H1 (cell line): ENCODE results near the gene DMXL1. TPM values are rescaled to one million over a fixed set of nuclear protein-coding genes. Genes with fewer than 3 reads are reported as not detected.

Experiments used
- CTCF ChIA-PET: fragments of 300-600 bp; sonication (Branson Sonifier 250); formaldehyde crosslinking; loops from one replicate; lab custom pipeline; 2021; ENCODE audit not compliant: partially characterized antibody; lab: Charles Lee
- POLR2A ChIA-PET: fragments of 300-600 bp; sonication (Branson Sonifier 250); formaldehyde crosslinking; loops from one replicate; lab custom pipeline; 2021; ENCODE audit warnings: inconsistent platforms; ENCODE audit not compliant: partially characterized antibody; lab: Charles Lee
- DNase-seq, 2 experiments: peaks; one replicate each; pipeline versions ENCODE4 v3.0.0 to v3.0.0-alpha.2; 2010 to 2022; ENCODE audit warnings: low spot score in 2 of 2, low read depth in 1 of 2, mixed read lengths in 1 of 2
- FAIRE-seq: peaks from 2 replicates; lab custom pipeline; 2011; peaks lifted over from hg19 to GRCh38; lab: Jason Lieb, UNC
- H2AFZ ChIP-seq: 2 replicates; pipeline ENCODE4 v1.8.1; 2012; ENCODE audit warnings: low read length, inconsistent platforms
- H2AK5ac ChIP-seq: 2 replicates; pipeline ENCODE4 v1.6.1; 2013; ENCODE audit warnings: low read depth, low read length
- H2BK120ac ChIP-seq: replicated peaks from 2 replicates; pipeline ENCODE3; 2013; ENCODE audit warnings: low read depth, low read length, inconsistent platforms
- H2BK12ac ChIP-seq: 2 replicates; pipeline ENCODE4 v1.6.1; 2013; ENCODE audit warnings: low read depth, low read length
- H2BK15ac ChIP-seq: 2 replicates; pipeline ENCODE4 v1.6.1; 2013; ENCODE audit warnings: low read length
- H2BK20ac ChIP-seq: 2 replicates; pipeline ENCODE4 v1.6.1; 2013; ENCODE audit warnings: low read length
- H2BK5ac ChIP-seq: 2 replicates; pipeline ENCODE4 v1.6.1; 2013; ENCODE audit warnings: low read depth, low read length
- H3K14ac ChIP-seq: 2 replicates; pipeline ENCODE4 v1.6.1; 2013; ENCODE audit warnings: inconsistent platforms; ENCODE audit not compliant: insufficient read length
- H3K18ac ChIP-seq: 2 replicates; pipeline ENCODE4 v1.6.1; 2013; ENCODE audit warnings: low read length; ENCODE audit errors: extremely low read depth
- H3K23ac ChIP-seq: 2 replicates; pipeline ENCODE4 v1.6.1; 2013; ENCODE audit warnings: inconsistent platforms; ENCODE audit not compliant: insufficient read length
- H3K23me2 ChIP-seq: 2 replicates; pipeline ENCODE4 v1.6.1; 2013; ENCODE audit warnings: low read depth, low read length
- H3K27ac ChIP-seq: 2 replicates; pipeline ENCODE4 v1.6.1; 2011; ENCODE audit warnings: low read depth, low read length, inconsistent platforms
- H3K27me3 ChIP-seq, 4 experiments: replicated peaks in 1 of 4; 1 replicate in 1 of 4; 2 replicates in 3 of 4; pipeline versions ENCODE4 v1.6.1 to v1.8.1; 2011 to 2013; ENCODE audit warnings: low read length in 3 of 4, mild to moderate bottlenecking in 3 of 4, inconsistent platforms in 2 of 4, mixed read lengths in 2 of 4, moderate library complexity in 1 of 4; ENCODE audit not compliant: control insufficient read depth in 3 of 4, insufficient read depth in 3 of 4; ENCODE audit errors: extremely low read depth in 1 of 4
- H3K36me3 ChIP-seq, 4 experiments: 2 replicates each; pipeline versions ENCODE4 v1.6.1 to v1.8.1; 2011 to 2013; ENCODE audit warnings: mild to moderate bottlenecking in 4 of 4, low read length in 3 of 4, moderate library complexity in 2 of 4, control low read depth in 1 of 4, inconsistent platforms in 1 of 4; ENCODE audit not compliant: insufficient read depth in 4 of 4, control insufficient read depth in 2 of 4
- H3K4ac ChIP-seq: replicated peaks from 2 replicates; pipeline ENCODE3; 2013; ENCODE audit warnings: low read length, low read depth, mixed read lengths, inconsistent platforms; ENCODE audit not compliant: insufficient read length
- H3K4me1 ChIP-seq, 4 experiments: replicated peaks in 1 of 4; 1 replicate in 1 of 4; 2 replicates in 3 of 4; pipeline versions ENCODE4 v1.6.1 to v1.8.1; 2011 to 2013; ENCODE audit warnings: low read length in 3 of 4, inconsistent platforms in 2 of 4, mixed read lengths in 1 of 4; ENCODE audit not compliant: insufficient read depth in 4 of 4, control insufficient read depth in 3 of 4
- H3K4me2 ChIP-seq, 2 experiments: 2 replicates each; pipeline versions ENCODE4 v1.6.1 to v1.8.1; 2011 to 2013; ENCODE audit warnings: low read depth in 2 of 2, low read length in 2 of 2, control low read depth in 1 of 2, inconsistent platforms in 1 of 2, mild to moderate bottlenecking in 1 of 2; ENCODE audit not compliant: insufficient read depth in 1 of 2
- H3K4me3 ChIP-seq, 4 experiments: fragments of 200-600, 300-600 bp in 1 of 4; sonication (generic), shearing (Covaris generic), sonication (Bioruptor Twin) in 1 of 4; 2 replicates each; pipeline versions ENCODE4 v1.5.1 to v1.8.1; 2011 to 2016; ENCODE audit warnings: low read length in 4 of 4, low read depth in 3 of 4, control low read depth in 2 of 4, inconsistent platforms in 2 of 4, mild to moderate bottlenecking in 2 of 4, mixed read lengths in 1 of 4, moderate library complexity in 1 of 4; ENCODE audit not compliant: insufficient read depth in 2 of 4; ENCODE audit errors: extremely low read depth in 1 of 4
- H3K56ac ChIP-seq: replicated peaks from 2 replicates; pipeline ENCODE3; 2013; ENCODE audit warnings: low read depth, mild to moderate bottlenecking, mixed read lengths, low read length, inconsistent platforms; ENCODE audit not compliant: insufficient read length
- H3K79me1 ChIP-seq: 2 replicates; pipeline ENCODE4 v1.6.1; 2013; ENCODE audit warnings: low read depth, low read length, control low read depth
- H3K79me2 ChIP-seq, 2 experiments: 2 replicates each; pipeline versions ENCODE4 v1.6.1 to v1.8.1; 2012 to 2013; ENCODE audit warnings: low read length in 2 of 2, mild to moderate bottlenecking in 2 of 2, inconsistent platforms in 1 of 2; ENCODE audit not compliant: insufficient read depth in 2 of 2, control insufficient read depth in 1 of 2
- H3K9ac ChIP-seq, 4 experiments: replicated peaks in 1 of 4; 1 replicate in 1 of 4; 2 replicates in 3 of 4; pipeline versions ENCODE4 v1.6.1 to v1.8.1; 2011 to 2013; ENCODE audit warnings: low read depth in 3 of 4, low read length in 3 of 4, control low read depth in 2 of 4, mild to moderate bottlenecking in 2 of 4, moderate library complexity in 2 of 4, inconsistent platforms in 1 of 4; ENCODE audit errors: extremely low read depth in 1 of 4
- H3K9me3 ChIP-seq, 2 experiments: 2 replicates each; pipeline versions ENCODE4 v1.6.1 to v1.8.1; 2012 to 2013; ENCODE audit warnings: mild to moderate bottlenecking in 2 of 2, moderate library complexity in 2 of 2, control low read depth in 1 of 2, inconsistent platforms in 1 of 2, low read depth in 1 of 2, low read length in 1 of 2, mixed read lengths in 1 of 2; ENCODE audit not compliant: insufficient read depth in 2 of 2
- H4K20me1 ChIP-seq, 2 experiments: replicated peaks in 1 of 2; 2 replicates each; pipeline versions ENCODE3 to v1.8.1; 2011 to 2013; ENCODE audit warnings: inconsistent platforms in 2 of 2, low read length in 2 of 2, mild to moderate bottlenecking in 1 of 2; ENCODE audit not compliant: insufficient read depth in 2 of 2, control insufficient read depth in 1 of 2
- H4K5ac ChIP-seq: 2 replicates; pipeline ENCODE4 v1.6.1; 2013; ENCODE audit warnings: low read length, low read depth, mixed read lengths, inconsistent platforms; ENCODE audit not compliant: insufficient read length
- H4K8ac ChIP-seq: 2 replicates; pipeline ENCODE4 v1.8.0; 2013; ENCODE audit warnings: mild to moderate bottlenecking, moderate library complexity, low read length, inconsistent platforms; ENCODE audit not compliant: insufficient read depth; ENCODE audit errors: extremely low read depth
- H4K91ac ChIP-seq: replicated peaks from 2 replicates; pipeline ENCODE3; 2013; ENCODE audit warnings: low read length, mixed read lengths, inconsistent platforms; ENCODE audit not compliant: insufficient read length
- ASH2L ChIP-seq: fragments of 200-600, 300-600 bp; sonication (generic); IDR thresholded peaks from one replicate; pipeline ENCODE4 v1.7.1; 2017; ENCODE audit warnings: low read length
- ATF2 ChIP-seq: IDR thresholded peaks from 2 replicates; pipeline ENCODE4 v1.6.1; 2012; ENCODE audit warnings: low read length, inconsistent platforms
- CBX8 ChIP-seq: fragments of 300-800, 300-1000 bp; sonication (generic); IDR thresholded peaks from 2 replicates; pipeline ENCODE4 v1.7.1; 2016; ENCODE audit warnings: low read depth, low read length, borderline replicate concordance
- EGR1 ChIP-seq: IDR thresholded peaks from 2 replicates; pipeline ENCODE4 v1.6.1; 2011; ENCODE audit warnings: low read depth, low read length, borderline replicate concordance
- HDAC6 ChIP-seq: IDR thresholded peaks from one replicate; pipeline ENCODE4 v1.7.1; 2012; ENCODE audit warnings: low read depth, mild to moderate bottlenecking, inconsistent platforms, low read length, moderate library complexity
- JUND ChIP-seq: IDR thresholded peaks from 2 replicates; pipeline ENCODE4 v1.6.1; 2011; ENCODE audit warnings: mild to moderate bottlenecking, improper control_type of control experiment, low read length
- MAX ChIP-seq: IDR thresholded peaks from 2 replicates; pipeline ENCODE4 v1.6.1; 2012; ENCODE audit warnings: inconsistent platforms
- RFX5 ChIP-seq: IDR thresholded peaks from 2 replicates; pipeline ENCODE4 v1.6.1; 2011; ENCODE audit warnings: low read depth, low read length, improper control_type of control experiment, borderline replicate concordance
- SIX5 ChIP-seq: IDR thresholded peaks from 2 replicates; pipeline ENCODE4 v1.6.1; 2011; ENCODE audit warnings: mild to moderate bottlenecking, low read depth, low read length
- WGBS, 2 experiments: shearing (Covaris generic) in 1 of 2; methylation state at CpG; one replicate each; pipeline versions ENCODE4 v1.1.6 to v1.1.7; 2013 to 2015; ENCODE audit warnings: low lambda C conversion rate in 2 of 2, mixed read lengths in 2 of 2, inconsistent platforms in 1 of 2, low coverage in 1 of 2, missing lambda C conversion rate in 1 of 2; ENCODE audit not compliant: insufficient replicate concordance in 2 of 2, insufficient coverage in 1 of 2, insufficient read length in 1 of 2; ENCODE audit errors: extremely low coverage in 1 of 2, missing lambda C conversion rate in 1 of 2; 5-methylcytosine and 5-hydroxymethylcytosine counted together
- polyA plus RNA-seq, 7 experiments: library from polyadenylated mRNA; depleted of rRNA in 3 of 7; stranded (reverse) in 5 of 7; unstranded in 2 of 7; fragments of >200 nt in 5 of 7; fragments of 200-250 nt in 2 of 7; gene quantifications; 1 replicate in 5 of 7; 2 replicates in 1 of 7; 4 replicates in 1 of 7; pipeline versions ENCODE4 v1.2.1 to v1.2.3, GENCODE V29; 2011 to 2013; ENCODE audit warnings: missing spikeins in 2 of 7, mixed read lengths in 2 of 7
- total RNA-seq: library from RNA; stranded (reverse); fragmentation: NEBNext Ultra II Directional; extraction: Animal tissue kit (Norgen Biotek cat#: 25700); gene quantifications from 2 replicates; pipeline ENCODE4 v1.2.1, GENCODE V29; 2021

DMXL1 gene
- total and polyA plus RNA-seq, 2 of the 8 experiments (the other 6 are each of a cell fraction or from before 2014, with no cell fraction given), result 10.1 to 43.9 TPM

GRCh38 chr5:119275146-119275545, 204.3 kb downstream of the DMXL1 start:
- H3K27me3 ChIP-seq, result no peaks in the 10 kb centered on the region
- ChIA-PET CTCF (interaction anchor here (2.3 to 3.1 kb wide), 2 partner anchors 137 to 287 kb away, joined by 8 to 13 read pairs; no protein-coding TSS in a partner anchor), POLR2A (interaction anchor here (0.7 kb wide), 1 partner anchor 144 kb away, joined by 3 read pairs; no protein-coding TSS in a partner anchor)
- H2BK5ac ChIP-seq, result no peak overlapping the region
- no peak overlapping the region for H2AFZ ChIP-seq
- TF ChIP-seq MAX (no peak), CBX8 (no peak), RFX5 (no peak), ASH2L (no peak), EGR1 (no peak), JUND (no peak), ATF2 (no peak), HDAC6 (no peak), SIX5 (no peak)
- no peak overlapping the region for H3K4me2 ChIP-seq
- H2BK15ac ChIP-seq, result no peak overlapping the region
- H4K20me1 ChIP-seq, result peaks cover 0 to 3% of the 10 kb centered on the region in 2 experiments
- H3K4ac ChIP-seq, result no peak overlapping the region
- no peaks in the 10 kb centered on the region for H3K9me3 ChIP-seq
- DNase-seq (no peak), FAIRE-seq (no peak)
- WGBS, 2 experiments, result 92% methylated on average over 6 of the region's 6 CpGs; no CpG with 5 or more reads in 1 of the 2 experiments
- no peak overlapping the region for H2BK12ac ChIP-seq
- no peak overlapping the region for H2AK5ac ChIP-seq
- H3K4me1 ChIP-seq, result peaks cover 0 to 2% (median under 1%) of the 10 kb centered on the region in 4 experiments; a peak in 2 of 7 replicates
- H3K9ac ChIP-seq, result no peak overlapping the region
- H3K23me2 ChIP-seq, result no peaks in the 10 kb centered on the region
- H4K5ac ChIP-seq, result no peak overlapping the region
- H2BK20ac ChIP-seq, result no peak overlapping the region
- H3K36me3 ChIP-seq, result no peaks in the 10 kb centered on the region
- H4K8ac ChIP-seq, result no peak overlapping the region
- H3K79me1 ChIP-seq, result peaks cover 9% of the 10 kb centered on the region; the same call in 1 of the 2 replicates
- H3K27ac ChIP-seq, result no peak overlapping the region
- no peak overlapping the region for H3K23ac ChIP-seq
- peaks cover 0 to 12% of the 10 kb centered on the region in 2 experiments; a peak in 1 of 4 replicates for H3K79me2 ChIP-seq
- no peak overlapping the region for H2BK120ac ChIP-seq
- H3K18ac ChIP-seq, result no peak overlapping the region
- no peak overlapping the region for H4K91ac ChIP-seq
- no peak overlapping the region for H3K4me3 ChIP-seq
- no peak overlapping the region for H3K56ac ChIP-seq
- no peak overlapping the region for H3K14ac ChIP-seq
